HG02852 (cell line): ENCODE data around the gene CATSPERE.
A peak's percentile ranks its signal among the peaks of the same experiment; 100 is the strongest.
"Not testable (repeated sequence)": the region's sequence is repeated elsewhere in the genome, so short reads cannot be mapped to it uniquely, and the experiment has no call there.

Source experiments
- ATAC-seq: cut with Tn5 transposase; IDR thresholded peaks from one replicate; pipeline ENCODE4 v1.9.1; 2021; ENCODE audit warnings: mild to moderate bottlenecking, moderate library complexity; ENCODE audit not compliant: unreplicated experiment

Gene CATSPERE

GRCh38 chr1:244448279-244449036 lies 12.6 kb upstream of the CATSPERE start:
- no peak for ATAC-seq

GRCh38 chr1:244449936-244450508 lies 11.1 kb upstream of the CATSPERE start:
- no peak for ATAC-seq

GRCh38 chr1:244450597-244451538 lies 10.2 kb upstream of the CATSPERE start:
- peak; percentile 18 for ATAC-seq

GRCh38 chr1:244451539-244451950 lies 9.5 kb upstream of the CATSPERE start, which contains the start of gene ADSS2:
ADSS2 (minus strand) TSS chr1:244451909; CDS start chr1:244451817, 92 bp downstream.
- ATAC-seq: no peak

GRCh38 chr1:244451951-244452795 lies 8.9 kb upstream of the CATSPERE start:
- ATAC-seq: peak; percentile 94

- ATAC-seq: no peak
Observed at GRCh38 chr1:244454412-244454811, 6.7 kb upstream of the CATSPERE start.

- ATAC-seq: no peak
Observed at GRCh38 chr1:244456586-244456985, 4.5 kb upstream of the CATSPERE start.

GRCh38 chr1:244458781-244459180 lies 2.3 kb upstream of the CATSPERE start:
- no peak for ATAC-seq

GRCh38 chr1:244460197-244460596 lies 876 bp upstream of the CATSPERE start:
- no peak for ATAC-seq

GRCh38 chr1:244466724-244467123 lies 5.7 kb downstream of the CATSPERE start:
- no peak for ATAC-seq

- ATAC-seq: no peak
Observed at GRCh38 chr1:244473059-244473605, 12.1 kb downstream of the CATSPERE start.

GRCh38 chr1:244484971-244485370 lies 23.9 kb downstream of the CATSPERE start:
- not testable (repeated sequence) for ATAC-seq

- no peak for ATAC-seq
Observed at GRCh38 chr1:244494653-244495052, 33.6 kb downstream of the CATSPERE start.

GRCh38 chr1:244496186-244496585 lies 35.1 kb downstream of the CATSPERE start:
- ATAC-seq: no peak

- no peak for ATAC-seq
Observed at GRCh38 chr1:244497805-244498204, 36.7 kb downstream of the CATSPERE start.

- ATAC-seq: not testable (repeated sequence)
Observed at GRCh38 chr1:244499484-244499883, 38.4 kb downstream of the CATSPERE start.

GRCh38 chr1:244500515-244500914 lies 39.4 kb downstream of the CATSPERE start:
- not testable (repeated sequence) for ATAC-seq

GRCh38 chr1:244502630-244503029 lies 41.6 kb downstream of the CATSPERE start:
- no peak for ATAC-seq

GRCh38 chr1:244513493-244513892 lies 52.4 kb downstream of the CATSPERE start:
- no peak for ATAC-seq

GRCh38 chr1:244515680-244516079 lies 54.6 kb downstream of the CATSPERE start:
- no peak for ATAC-seq
